Cardiac fibroblast (primary cell): ENCODE measurements around the gene MRPS18A.

Source experiments
- DNase-seq, 2 donors: peaks; one replicate each; pipeline versions ENCODE4 v3.0.0 to v3.0.0-alpha.2; 2010; ENCODE audit warnings: low read depth in 2 of 2
- H3K4me3 ChIP-seq, 2 donors: replicated peaks in 1 of 2; 1 replicate in 1 of 2; 2 replicates in 1 of 2; pipeline ENCODE4 v1.5.1; 2011; ENCODE audit warnings: low read depth in 2 of 2, low read length in 2 of 2, mild to moderate bottlenecking in 2 of 2, moderate library complexity in 1 of 2
- CTCF ChIP-seq: IDR thresholded peaks from one replicate; pipeline ENCODE4 v1.5.1; 2011; ENCODE audit warnings: low read depth, mild to moderate bottlenecking, low read length, inconsistent platforms

MRPS18A gene

DNA sequence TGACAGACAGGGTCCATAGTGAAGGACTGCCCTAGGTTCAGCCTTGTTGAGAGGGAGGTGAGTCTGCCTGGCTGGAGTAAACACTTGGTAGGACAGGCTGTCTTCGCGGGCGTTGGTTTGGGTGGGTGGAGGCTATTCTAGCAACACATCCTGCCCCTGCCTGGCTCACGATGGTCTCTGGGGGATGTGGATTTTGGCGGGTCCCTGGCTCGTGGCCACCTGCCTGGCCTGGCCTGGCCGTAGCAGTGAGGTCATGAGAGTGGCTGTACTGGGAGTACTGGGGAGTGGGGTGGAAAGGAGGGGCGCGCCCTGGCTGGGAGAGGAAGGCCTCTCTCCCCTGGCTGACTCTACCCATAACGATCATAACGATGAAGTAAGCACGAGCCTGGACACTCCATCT is 30.2 kb upstream of the MRPS18A start:
- no peak for TF ChIP-seq CTCF
- no peak overlapping the region for H3K4me3 ChIP-seq
- DNase-seq = peak in 1 of 2 donors; percentile 53

- H3K4me3 ChIP-seq = no peak overlapping the region
- no peak for TF ChIP-seq CTCF
- no peak for DNase-seq
Measured at GRCh38 chr6:43717389-43717788, 29.8 kb upstream of the MRPS18A start.

- no peak for TF ChIP-seq CTCF
- H3K4me3 ChIP-seq = no peak overlapping the region
- peak in 1 of 2 donors; percentile 92 for DNase-seq
Measured at GRCh38 chr6:43716099-43716498, 28.5 kb upstream of the MRPS18A start.

DNA sequence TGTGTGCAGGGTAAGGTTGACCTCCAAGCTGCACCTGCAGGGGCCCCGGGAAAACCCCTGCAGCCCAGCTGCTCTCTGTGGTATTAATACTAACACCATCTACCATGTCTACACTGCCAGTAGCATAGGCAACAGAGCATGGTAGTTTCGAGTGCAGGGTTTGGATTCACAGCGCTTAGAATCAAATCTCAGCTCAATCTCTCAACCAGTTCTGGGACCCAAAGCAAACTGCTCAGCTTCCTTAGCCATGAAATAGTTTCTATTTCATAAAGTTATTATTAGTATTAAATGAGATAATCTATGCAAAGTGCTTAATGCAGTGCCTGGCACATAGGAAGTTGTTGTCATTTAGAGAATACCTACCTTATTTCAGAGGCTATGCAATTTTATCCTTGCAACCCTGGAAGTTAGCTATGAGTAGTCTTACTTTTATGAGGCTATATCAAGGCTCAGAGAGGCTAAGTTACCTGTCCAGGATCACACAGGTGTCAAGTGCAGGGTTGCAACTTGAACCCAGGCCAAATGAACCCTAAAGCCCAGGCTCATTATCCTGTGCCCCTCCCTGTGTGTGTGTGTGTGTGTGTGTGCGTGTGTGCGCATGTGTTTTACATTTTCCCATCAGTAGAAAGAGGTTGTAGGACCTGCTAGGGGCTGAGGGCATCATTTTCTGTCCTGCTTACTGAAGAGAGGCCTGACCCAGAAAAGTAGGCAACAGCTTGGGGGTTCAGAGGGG is 27.6 kb upstream of the MRPS18A start:
- no peak for TF ChIP-seq CTCF
- DNase-seq = no peak
- no peak overlapping the region for H3K4me3 ChIP-seq

GRCh38 chr6:43714311-43715055 is 26.9 kb upstream of the MRPS18A start:
- no peak for TF ChIP-seq CTCF
- H3K4me3 ChIP-seq = no peak overlapping the region
- peak in 1 of 2 donors; percentile 72 for DNase-seq

DNA sequence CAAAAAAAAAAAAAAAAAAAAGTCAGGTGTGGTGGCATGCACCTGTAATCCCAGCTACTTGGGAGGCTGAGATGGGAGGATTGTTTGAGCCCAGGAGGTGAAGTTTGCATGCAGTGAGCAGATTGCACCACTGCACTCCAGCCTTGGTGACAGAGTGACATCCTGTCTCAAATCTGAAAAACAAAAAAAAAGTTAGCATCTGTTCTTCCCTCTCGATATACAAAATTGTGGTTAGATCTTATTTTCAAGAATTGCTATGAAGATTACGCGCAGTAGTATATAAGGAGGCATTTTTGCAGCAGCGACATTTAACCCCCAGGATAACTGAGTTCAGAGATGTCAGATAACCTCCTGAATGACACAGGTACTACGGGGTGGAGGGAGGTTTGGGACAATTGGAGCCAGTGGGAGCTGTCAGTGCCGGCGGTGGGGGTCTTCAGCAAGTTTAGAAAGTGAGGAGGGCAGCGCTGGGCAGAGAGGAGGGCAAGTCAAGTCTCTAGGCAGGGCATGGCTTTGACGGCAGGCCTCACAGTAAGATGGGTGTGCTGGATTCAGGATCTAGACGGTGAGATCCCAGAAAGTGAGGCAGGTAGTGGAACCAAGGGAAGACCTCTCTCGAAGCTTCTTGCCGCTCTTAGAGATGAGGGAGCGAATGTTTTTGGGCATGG is 26.2 kb upstream of the MRPS18A start:
- no peak overlapping the region for H3K4me3 ChIP-seq
- no peak for DNase-seq
- TF ChIP-seq CTCF = no peak
